H1 (cell line): ENCODE measurements around the gene GFRA3. TPM values are rescaled to one million over a fixed set of nuclear protein-coding genes. Genes with fewer than 3 reads are reported as not detected.

Source experiments
- CTCF ChIA-PET: fragments of 300-600 bp; sonication (Branson Sonifier 250); formaldehyde crosslinking; loops from one replicate; lab custom pipeline; 2021; ENCODE audit not compliant: partially characterized antibody; lab: Charles Lee
- POLR2A ChIA-PET: fragments of 300-600 bp; sonication (Branson Sonifier 250); formaldehyde crosslinking; loops from one replicate; lab custom pipeline; 2021; ENCODE audit warnings: inconsistent platforms; ENCODE audit not compliant: partially characterized antibody; lab: Charles Lee
- DNase-seq, 2 experiments: peaks; one replicate each; pipeline versions ENCODE4 v3.0.0 to v3.0.0-alpha.2; 2010 to 2022; ENCODE audit warnings: low spot score in 2 of 2, low read depth in 1 of 2, mixed read lengths in 1 of 2
- FAIRE-seq: peaks from 2 replicates; lab custom pipeline; 2011; peaks lifted over from hg19 to GRCh38; lab: Jason Lieb, UNC
- H2AFZ ChIP-seq: 2 replicates; pipeline ENCODE4 v1.8.1; 2012; ENCODE audit warnings: low read length, inconsistent platforms
- H2AK5ac ChIP-seq: 2 replicates; pipeline ENCODE4 v1.6.1; 2013; ENCODE audit warnings: low read depth, low read length
- H2BK120ac ChIP-seq: replicated peaks from 2 replicates; pipeline ENCODE3; 2013; ENCODE audit warnings: low read depth, low read length, inconsistent platforms
- H2BK12ac ChIP-seq: 2 replicates; pipeline ENCODE4 v1.6.1; 2013; ENCODE audit warnings: low read depth, low read length
- H2BK15ac ChIP-seq: 2 replicates; pipeline ENCODE4 v1.6.1; 2013; ENCODE audit warnings: low read length
- H2BK20ac ChIP-seq: 2 replicates; pipeline ENCODE4 v1.6.1; 2013; ENCODE audit warnings: low read length
- H2BK5ac ChIP-seq: 2 replicates; pipeline ENCODE4 v1.6.1; 2013; ENCODE audit warnings: low read depth, low read length
- H3K14ac ChIP-seq: 2 replicates; pipeline ENCODE4 v1.6.1; 2013; ENCODE audit warnings: inconsistent platforms; ENCODE audit not compliant: insufficient read length
- H3K18ac ChIP-seq: 2 replicates; pipeline ENCODE4 v1.6.1; 2013; ENCODE audit warnings: low read length; ENCODE audit errors: extremely low read depth
- H3K23ac ChIP-seq: 2 replicates; pipeline ENCODE4 v1.6.1; 2013; ENCODE audit warnings: inconsistent platforms; ENCODE audit not compliant: insufficient read length
- H3K23me2 ChIP-seq: 2 replicates; pipeline ENCODE4 v1.6.1; 2013; ENCODE audit warnings: low read depth, low read length
- H3K27ac ChIP-seq: 2 replicates; pipeline ENCODE4 v1.6.1; 2011; ENCODE audit warnings: low read depth, low read length, inconsistent platforms
- H3K27me3 ChIP-seq, 4 experiments: replicated peaks in 1 of 4; 1 replicate in 1 of 4; 2 replicates in 3 of 4; pipeline versions ENCODE4 v1.6.1 to v1.8.1; 2011 to 2013; ENCODE audit warnings: low read length in 3 of 4, mild to moderate bottlenecking in 3 of 4, inconsistent platforms in 2 of 4, mixed read lengths in 2 of 4, moderate library complexity in 1 of 4; ENCODE audit not compliant: control insufficient read depth in 3 of 4, insufficient read depth in 3 of 4; ENCODE audit errors: extremely low read depth in 1 of 4
- H3K36me3 ChIP-seq, 4 experiments: 2 replicates each; pipeline versions ENCODE4 v1.6.1 to v1.8.1; 2011 to 2013; ENCODE audit warnings: mild to moderate bottlenecking in 4 of 4, low read length in 3 of 4, moderate library complexity in 2 of 4, control low read depth in 1 of 4, inconsistent platforms in 1 of 4; ENCODE audit not compliant: insufficient read depth in 4 of 4, control insufficient read depth in 2 of 4
- H3K4ac ChIP-seq: replicated peaks from 2 replicates; pipeline ENCODE3; 2013; ENCODE audit warnings: low read length, low read depth, mixed read lengths, inconsistent platforms; ENCODE audit not compliant: insufficient read length
- H3K4me1 ChIP-seq, 4 experiments: replicated peaks in 1 of 4; 1 replicate in 1 of 4; 2 replicates in 3 of 4; pipeline versions ENCODE4 v1.6.1 to v1.8.1; 2011 to 2013; ENCODE audit warnings: low read length in 3 of 4, inconsistent platforms in 2 of 4, mixed read lengths in 1 of 4; ENCODE audit not compliant: insufficient read depth in 4 of 4, control insufficient read depth in 3 of 4
- H3K4me2 ChIP-seq, 2 experiments: 2 replicates each; pipeline versions ENCODE4 v1.6.1 to v1.8.1; 2011 to 2013; ENCODE audit warnings: low read depth in 2 of 2, low read length in 2 of 2, control low read depth in 1 of 2, inconsistent platforms in 1 of 2, mild to moderate bottlenecking in 1 of 2; ENCODE audit not compliant: insufficient read depth in 1 of 2
- H3K4me3 ChIP-seq, 4 experiments: fragments of 200-600, 300-600 bp in 1 of 4; sonication (generic), shearing (Covaris generic), sonication (Bioruptor Twin) in 1 of 4; 2 replicates each; pipeline versions ENCODE4 v1.5.1 to v1.8.1; 2011 to 2016; ENCODE audit warnings: low read length in 4 of 4, low read depth in 3 of 4, control low read depth in 2 of 4, inconsistent platforms in 2 of 4, mild to moderate bottlenecking in 2 of 4, mixed read lengths in 1 of 4, moderate library complexity in 1 of 4; ENCODE audit not compliant: insufficient read depth in 2 of 4; ENCODE audit errors: extremely low read depth in 1 of 4
- H3K56ac ChIP-seq: replicated peaks from 2 replicates; pipeline ENCODE3; 2013; ENCODE audit warnings: low read depth, mild to moderate bottlenecking, mixed read lengths, low read length, inconsistent platforms; ENCODE audit not compliant: insufficient read length
- H3K79me1 ChIP-seq: 2 replicates; pipeline ENCODE4 v1.6.1; 2013; ENCODE audit warnings: low read depth, low read length, control low read depth
- H3K79me2 ChIP-seq, 2 experiments: 2 replicates each; pipeline versions ENCODE4 v1.6.1 to v1.8.1; 2012 to 2013; ENCODE audit warnings: low read length in 2 of 2, mild to moderate bottlenecking in 2 of 2, inconsistent platforms in 1 of 2; ENCODE audit not compliant: insufficient read depth in 2 of 2, control insufficient read depth in 1 of 2
- H3K9ac ChIP-seq, 4 experiments: replicated peaks in 1 of 4; 1 replicate in 1 of 4; 2 replicates in 3 of 4; pipeline versions ENCODE4 v1.6.1 to v1.8.1; 2011 to 2013; ENCODE audit warnings: low read depth in 3 of 4, low read length in 3 of 4, control low read depth in 2 of 4, mild to moderate bottlenecking in 2 of 4, moderate library complexity in 2 of 4, inconsistent platforms in 1 of 4; ENCODE audit errors: extremely low read depth in 1 of 4
- H3K9me3 ChIP-seq, 2 experiments: 2 replicates each; pipeline versions ENCODE4 v1.6.1 to v1.8.1; 2012 to 2013; ENCODE audit warnings: mild to moderate bottlenecking in 2 of 2, moderate library complexity in 2 of 2, control low read depth in 1 of 2, inconsistent platforms in 1 of 2, low read depth in 1 of 2, low read length in 1 of 2, mixed read lengths in 1 of 2; ENCODE audit not compliant: insufficient read depth in 2 of 2
- H4K20me1 ChIP-seq, 2 experiments: replicated peaks in 1 of 2; 2 replicates each; pipeline versions ENCODE3 to v1.8.1; 2011 to 2013; ENCODE audit warnings: inconsistent platforms in 2 of 2, low read length in 2 of 2, mild to moderate bottlenecking in 1 of 2; ENCODE audit not compliant: insufficient read depth in 2 of 2, control insufficient read depth in 1 of 2
- H4K5ac ChIP-seq: 2 replicates; pipeline ENCODE4 v1.6.1; 2013; ENCODE audit warnings: low read length, low read depth, mixed read lengths, inconsistent platforms; ENCODE audit not compliant: insufficient read length
- H4K8ac ChIP-seq: 2 replicates; pipeline ENCODE4 v1.8.0; 2013; ENCODE audit warnings: mild to moderate bottlenecking, moderate library complexity, low read length, inconsistent platforms; ENCODE audit not compliant: insufficient read depth; ENCODE audit errors: extremely low read depth
- H4K91ac ChIP-seq: replicated peaks from 2 replicates; pipeline ENCODE3; 2013; ENCODE audit warnings: low read length, mixed read lengths, inconsistent platforms; ENCODE audit not compliant: insufficient read length
- ATF3 ChIP-seq: IDR thresholded peaks from 2 replicates; pipeline ENCODE4 v1.6.1; 2011; ENCODE audit warnings: low read depth, mild to moderate bottlenecking, low read length; ENCODE audit not compliant: insufficient read depth
- BACH1 ChIP-seq: IDR thresholded peaks from 2 replicates; pipeline ENCODE4 v1.6.1; 2012; ENCODE audit warnings: low read length, improper control_type of control experiment
- HDAC6 ChIP-seq: IDR thresholded peaks from one replicate; pipeline ENCODE4 v1.7.1; 2012; ENCODE audit warnings: low read depth, mild to moderate bottlenecking, inconsistent platforms, low read length, moderate library complexity
- KDM4A ChIP-seq: IDR thresholded peaks from one replicate; pipeline ENCODE4 v1.7.1; 2012; ENCODE audit warnings: low read depth, mild to moderate bottlenecking, moderate library complexity, low read length, inconsistent platforms; ENCODE audit not compliant: severe bottlenecking
- MAFK ChIP-seq: IDR thresholded peaks from 2 replicates; pipeline ENCODE4 v1.6.1; 2012; ENCODE audit warnings: low read depth, mild to moderate bottlenecking, improper control_type of control experiment, low read length
- SIN3A ChIP-seq, 2 experiments: IDR thresholded peaks in 1 of 2; conservative IDR thresholded peaks in 1 of 2; 2 replicates each; pipeline ENCODE4 v1.6.1; 2011 to 2012; ENCODE audit warnings: low read length in 2 of 2, improper control_type of control experiment in 1 of 2, low read depth in 1 of 2, mild to moderate bottlenecking in 1 of 2
- SP1 ChIP-seq: IDR thresholded peaks from 2 replicates; pipeline ENCODE4 v1.6.1; 2011; ENCODE audit warnings: low read depth, low read length
- SRF ChIP-seq: IDR thresholded peaks from 2 replicates; pipeline ENCODE4 v1.6.1; 2011; ENCODE audit warnings: mild to moderate bottlenecking, low read depth, low read length, moderate library complexity
- SUZ12 ChIP-seq: fragments of 200-600 bp; sonication (generic); IDR thresholded peaks from 2 replicates; pipeline ENCODE4 v1.6.1; 2012; ENCODE audit warnings: mild to moderate bottlenecking, inconsistent platforms, low read length, moderate library complexity, mixed read lengths
- TBP ChIP-seq: IDR thresholded peaks from 2 replicates; pipeline ENCODE4 v1.6.1; 2011; ENCODE audit warnings: low read depth, low read length, improper control_type of control experiment
- whole genome bisulfite sequencing, 2 experiments: shearing (Covaris generic) in 1 of 2; methylation state at CpG; one replicate each; pipeline versions ENCODE4 v1.1.6 to v1.1.7; 2013 to 2015; ENCODE audit warnings: low lambda C conversion rate in 2 of 2, mixed read lengths in 2 of 2, inconsistent platforms in 1 of 2, low coverage in 1 of 2, missing lambda C conversion rate in 1 of 2; ENCODE audit not compliant: insufficient replicate concordance in 2 of 2, insufficient coverage in 1 of 2, insufficient read length in 1 of 2; ENCODE audit errors: extremely low coverage in 1 of 2, missing lambda C conversion rate in 1 of 2; 5-methylcytosine and 5-hydroxymethylcytosine counted together
- polyA plus RNA-seq, 7 experiments: library from polyadenylated mRNA; depleted of rRNA in 3 of 7; stranded (reverse) in 5 of 7; unstranded in 2 of 7; fragments of >200 nt in 5 of 7; fragments of 200-250 nt in 2 of 7; gene quantifications; 1 replicate in 5 of 7; 2 replicates in 1 of 7; 4 replicates in 1 of 7; pipeline versions ENCODE4 v1.2.1 to v1.2.3, GENCODE V29; 2011 to 2013; ENCODE audit warnings: missing spikeins in 2 of 7, mixed read lengths in 2 of 7
- total RNA-seq: library from RNA; stranded (reverse); fragmentation: NEBNext Ultra II Directional; extraction: Animal tissue kit (Norgen Biotek cat#: 25700); gene quantifications from 2 replicates; pipeline ENCODE4 v1.2.1, GENCODE V29; 2021

GFRA3 gene
- total and polyA plus RNA-seq, 2 of the 8 experiments (the other 6 are each of a cell fraction or from before 2014, with no cell fraction given), result 0.88 to 3.4 TPM

- H3K4me2 ChIP-seq, result peak within 1 kb of the TSS; percentile 57 to 72
- H4K5ac ChIP-seq, result peak within 1 kb of the TSS; percentile 90
- H2AK5ac ChIP-seq, result no peak within 1 kb of the TSS
- peak within 1 kb of the TSS; percentile 87 for H3K27ac ChIP-seq
- H3K4me1 ChIP-seq, result peaks cover 0 to 4% (median 0%) of the 10 kb centered on the region in 4 experiments; a peak in 1 of 7 replicates
- peak; percentile 90 to 94 for DNase-seq
- WGBS, 2 experiments, result 3% methylated on average over 32 of the region's 32 CpGs; no CpG with 5 or more reads in 1 of the 2 experiments
- H3K4ac ChIP-seq, result peak within 1 kb of the TSS; percentile 78
- peak within 1 kb of the TSS; percentile 95 to 99 (median 97) for H3K9ac ChIP-seq
- H2BK120ac ChIP-seq, result peak within 1 kb of the TSS; percentile 78
- H2BK5ac ChIP-seq, result peak within 1 kb of the TSS; percentile 93
- H4K8ac ChIP-seq, result peak within 1 kb of the TSS; percentile 98
- peak within 1 kb of the TSS; percentile 73 for H3K56ac ChIP-seq
- H3K18ac ChIP-seq, result peak within 1 kb of the TSS; percentile 6
- H3K14ac ChIP-seq, result no peak within 1 kb of the TSS
- ChIA-PET POLR2A (interaction anchor here (0.6 to 3.6 kb wide), 31 partner anchors 9 to 251 kb away, joined by 3 to 30 read pairs (median 4); partner anchors contain the start of genes BRD8, CDC25C, EGR1 and FAM53C), CTCF (interaction anchor here (0.5 to 2.3 kb wide), 10 partner anchors 9 to 140 kb away, joined by 3 to 13 read pairs (median 4); partner anchors contain the start of gene KDM3B)
- no peak within 1 kb of the TSS for H2BK20ac ChIP-seq
- H2BK15ac ChIP-seq, result no peak within 1 kb of the TSS
- H4K20me1 ChIP-seq, result no peaks in the 10 kb centered on the region
- FAIRE-seq, result peak; percentile 98
- H3K23ac ChIP-seq, result no peak within 1 kb of the TSS
- peaks cover 4% of the 10 kb centered on the region; the same call in 1 of the 2 replicates for H3K23me2 ChIP-seq
- no peaks in the 10 kb centered on the region for H3K9me3 ChIP-seq
- peaks cover 0 to 3% (median 0%) of the 10 kb centered on the region in 4 experiments; a peak in 1 of 8 replicates for H3K36me3 ChIP-seq
- H3K27me3 ChIP-seq, result no peaks in the 10 kb centered on the region
- H2AFZ ChIP-seq, result peak within 1 kb of the TSS; percentile 80; the same call in 1 of the 2 replicates
- peaks cover 4% of the 10 kb centered on the region; the same call in 1 of the 2 replicates for H3K79me1 ChIP-seq
- peak within 1 kb of the TSS; percentile 11 for H4K91ac ChIP-seq
- H2BK12ac ChIP-seq, result peak within 1 kb of the TSS; percentile 27; the same call in 1 of the 2 replicates
- peak within 1 kb of the TSS; percentile 86 to 100 (median 92) for H3K4me3 ChIP-seq
- peaks cover 3 to 42% of the 10 kb centered on the region in 2 experiments for H3K79me2 ChIP-seq
- TF ChIP-seq HDAC6 (no peak), KDM4A (peak; percentile 39), TBP (peak; percentile 76), ATF3 (no peak), SUZ12 (no peak), BACH1 (no peak), MAFK (no peak), SIN3A (conservative IDR thresholded peaks at IDR 0.05 in 1 of 2, IDR thresholded peaks at IDR 0.05 in 1 of 2; ENCODE audit: low read depth in 1 of 2, low read length in 2 of 2) (no peak), SRF (no peak), SP1 (peak; percentile 94)
Measured at GRCh38 chr5:138213161-138214029, 61.0 kb downstream of the GFRA3 start, which contains the start of gene CDC23. TSS of gene CDC23 (minus strand) at chr5:138213323. CDS start at chr5:138213312, 11 bp downstream.
